GM19328 (cell line): ENCODE results near the gene GAS6.
"Not testable (repeated sequence)": the region's sequence is repeated elsewhere in the genome, so short reads cannot be mapped to it uniquely, and the experiment has no call there.

ENCODE experiments used
- ATAC-seq: cut with Tn5 transposase; IDR thresholded peaks from one replicate; pipeline ENCODE4 v1.9.1; 2021; ENCODE audit warnings: mild to moderate bottlenecking, moderate library complexity; ENCODE audit not compliant: unreplicated experiment

Gene GAS6

GRCh38 chr13:113874579-113875428 lies 10.9 kb upstream of the GAS6 start:
- ATAC-seq = no peak

GRCh38 chr13:113874177-113874576 lies 10.3 kb upstream of the GAS6 start:
- ATAC-seq = no peak

- no peak for ATAC-seq
Observed at GRCh38 chr13:113869263-113869662, 5.4 kb upstream of the GAS6 start.

GRCh38 chr13:113867913-113868312 lies 4.0 kb upstream of the GAS6 start:
- not testable (repeated sequence) for ATAC-seq

DNA sequence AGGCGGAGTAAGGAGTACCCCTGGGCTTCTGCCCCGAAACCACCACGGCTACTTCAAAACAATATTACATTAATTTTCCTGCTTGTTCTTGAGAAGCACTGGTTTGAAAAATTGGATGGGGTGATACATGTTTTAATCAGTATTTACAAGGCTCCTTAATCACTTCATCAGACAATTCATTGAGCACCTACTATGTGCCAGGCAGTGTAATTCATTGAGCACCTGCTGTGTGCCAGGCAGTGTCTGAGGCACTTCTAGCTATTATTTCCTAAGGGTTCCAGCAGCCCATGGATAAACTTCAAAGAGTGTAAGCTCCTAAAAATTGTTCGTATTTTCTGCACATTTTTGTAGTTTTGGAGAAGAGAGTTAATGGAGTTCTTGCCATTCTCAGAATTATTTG lies 1.6 kb upstream of the GAS6 start:
- ATAC-seq = no peak

DNA sequence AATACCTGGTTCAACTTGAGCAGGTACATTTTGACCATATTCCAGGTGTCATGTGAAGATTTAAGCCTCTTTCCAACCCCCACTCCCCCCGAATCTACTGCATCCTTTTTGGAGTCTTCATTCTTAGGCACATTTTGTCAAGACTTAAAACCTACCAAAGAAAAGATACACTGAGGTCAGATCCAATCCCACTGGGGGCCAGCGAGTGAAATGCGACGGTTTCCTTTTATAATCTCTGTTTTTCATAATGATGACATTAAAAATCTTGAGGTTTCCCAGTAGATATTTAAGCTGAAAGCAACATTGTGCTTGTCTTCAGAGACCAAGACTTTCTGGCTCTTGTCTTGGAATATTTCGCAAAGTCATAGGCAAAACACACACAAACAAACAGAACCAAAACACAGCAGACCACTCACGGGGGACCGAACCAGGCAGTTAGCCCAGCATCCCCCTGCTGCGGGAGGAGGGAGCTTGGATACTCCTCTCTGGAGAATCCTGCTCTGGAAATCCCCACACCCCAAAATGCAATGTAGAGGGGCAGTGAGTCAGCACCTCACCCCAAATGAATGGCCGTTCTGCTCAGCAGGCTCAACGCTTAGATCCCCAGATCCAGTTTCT lies 506 bp upstream of the GAS6 start:
- no peak for ATAC-seq

DNA sequence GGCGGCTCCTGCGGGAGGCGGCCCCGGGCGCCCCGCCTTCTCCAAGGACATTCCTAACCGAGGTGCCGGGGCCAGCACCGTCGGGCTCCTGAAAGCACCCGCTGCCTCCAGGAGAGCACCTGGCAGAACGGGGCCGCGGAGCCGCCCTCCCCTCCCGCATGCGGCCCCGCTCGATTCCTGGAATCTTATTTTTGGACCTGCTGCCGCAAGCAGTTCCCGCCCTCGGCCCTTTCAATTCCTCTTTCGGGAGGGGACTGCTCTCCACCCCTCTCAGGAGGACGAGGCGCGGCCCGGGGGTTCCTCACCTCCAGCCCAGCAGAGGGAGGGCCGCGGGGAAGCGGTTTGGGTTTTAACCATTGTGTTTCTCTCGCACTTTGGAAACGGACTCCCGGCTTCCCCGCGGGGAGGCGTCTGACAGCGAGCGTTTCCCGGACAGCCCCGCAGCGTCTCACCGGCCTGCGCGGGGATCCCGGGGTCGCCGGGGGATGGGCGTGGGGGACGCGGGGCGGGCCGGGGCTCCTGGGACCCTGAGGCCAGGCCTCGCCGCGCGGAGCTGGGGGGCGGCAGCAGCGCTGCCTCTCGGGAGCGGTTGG lies 849 bp downstream of the GAS6 start:
- ATAC-seq = no peak

GRCh38 chr13:113862191-113862930 lies 1.5 kb downstream of the GAS6 start:
- ATAC-seq = no peak

- ATAC-seq = no peak
Observed at GRCh38 chr13:113861433-113862030, 2.3 kb downstream of the GAS6 start.

DNA sequence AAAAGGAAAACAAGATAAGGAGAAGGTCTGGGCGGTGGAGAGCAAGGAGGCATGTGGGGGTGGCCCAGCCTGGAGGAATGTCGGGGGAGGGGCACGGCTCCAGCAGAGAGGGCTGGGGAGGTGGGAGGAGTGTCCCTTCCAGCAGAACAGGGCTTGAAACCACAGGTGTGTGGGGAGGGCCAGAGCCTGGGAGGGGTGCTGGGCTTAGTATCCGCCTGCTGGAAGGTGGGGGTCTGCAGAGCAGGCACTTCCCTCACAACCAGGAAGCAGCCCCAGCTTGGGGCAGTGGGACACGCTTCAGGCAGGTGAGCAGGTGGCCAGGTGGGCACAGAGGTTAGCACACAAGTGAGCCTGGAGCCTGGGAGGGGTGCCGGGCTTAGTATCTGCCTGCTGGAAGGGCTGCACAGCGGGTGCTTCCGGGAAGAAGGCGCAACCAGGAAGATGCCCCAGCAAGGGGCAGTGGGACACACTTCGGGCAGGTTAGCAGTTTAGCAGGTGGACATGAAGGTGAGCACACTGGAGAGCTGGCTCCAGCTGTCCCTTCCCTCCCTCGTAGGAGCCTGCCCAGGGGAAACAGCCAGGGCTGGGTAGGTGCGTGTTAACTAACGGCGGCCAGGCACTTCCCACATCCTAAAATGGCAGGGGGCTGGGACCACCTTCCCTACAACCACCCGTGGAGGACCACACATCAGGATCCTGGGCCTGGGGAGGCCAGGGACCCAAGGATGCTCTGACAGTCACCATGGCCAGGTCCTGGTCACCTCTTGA lies 3.0 kb downstream of the GAS6 start:
- ATAC-seq = no peak

- ATAC-seq = no peak
Observed at GRCh38 chr13:113860051-113860664, 3.7 kb downstream of the GAS6 start.

DNA sequence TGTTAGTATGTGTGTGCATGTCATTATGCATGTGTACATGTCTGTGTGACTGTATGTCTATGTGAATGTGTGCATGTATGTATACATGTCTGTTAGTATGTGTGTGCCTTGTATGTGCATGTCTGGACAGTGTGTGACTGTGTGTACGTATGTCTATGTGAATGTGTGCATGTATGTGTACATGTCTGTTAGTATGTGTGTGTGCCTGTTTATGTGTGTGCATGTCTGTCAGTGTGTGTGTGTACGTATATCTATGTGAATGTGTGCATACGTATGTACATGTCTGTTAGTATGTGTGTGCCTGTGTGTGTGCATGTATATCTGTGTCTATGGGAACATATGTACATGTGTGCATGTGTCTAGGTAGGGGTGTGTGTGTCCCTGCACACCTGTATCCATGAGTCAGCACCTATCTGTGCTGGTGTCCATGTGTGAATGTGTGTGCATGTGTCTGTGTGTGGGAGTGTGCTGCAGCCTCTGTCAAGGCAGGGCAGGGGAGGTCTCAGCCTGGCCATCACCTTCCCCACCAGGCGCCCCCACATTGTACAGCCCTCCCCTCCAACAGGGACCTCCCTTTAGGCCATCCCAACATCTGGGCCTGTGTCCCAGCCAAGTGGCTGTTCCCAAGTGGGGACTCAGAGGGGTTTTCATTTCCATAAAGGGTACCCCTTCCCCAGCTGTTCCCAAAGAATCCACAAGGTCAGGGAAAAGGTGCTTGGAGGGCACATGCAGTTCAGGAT lies 4.4 kb downstream of the GAS6 start:
- no peak for ATAC-seq

DNA sequence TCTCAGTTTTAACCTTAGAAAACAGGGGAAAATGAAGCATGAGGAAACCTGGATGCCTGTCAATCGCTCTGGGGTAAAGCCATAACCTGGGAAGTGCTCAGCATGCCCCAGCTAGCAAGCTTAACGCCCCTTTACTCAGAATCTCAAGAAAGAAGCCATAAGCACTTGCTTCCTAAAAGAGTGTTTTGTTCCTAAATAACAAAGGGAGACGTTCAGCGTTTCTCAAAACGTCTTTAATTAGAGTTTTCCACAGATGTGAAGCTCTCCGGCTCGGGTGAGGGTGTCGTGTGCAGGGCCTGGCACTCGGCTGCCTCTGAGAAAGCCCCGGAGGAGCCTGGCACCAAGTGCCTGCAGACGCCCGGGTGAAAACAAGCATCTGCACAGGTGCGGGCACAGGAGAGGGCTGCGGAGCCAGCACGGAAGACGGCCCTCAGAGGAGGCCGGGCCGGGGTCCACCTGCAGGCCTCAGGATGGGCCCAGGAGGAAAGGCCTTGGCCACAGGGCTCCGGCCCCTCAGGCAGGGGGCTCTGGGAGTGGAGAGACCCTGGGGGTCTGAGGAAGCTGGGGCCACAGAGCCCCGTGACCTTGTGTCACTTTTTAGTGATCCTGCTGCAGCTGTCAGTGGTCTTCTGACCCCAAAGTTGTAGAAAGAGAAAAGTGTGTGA lies 6.2 kb downstream of the GAS6 start:
- ATAC-seq = no peak

- no peak for ATAC-seq
Observed at GRCh38 chr13:113856716-113857065, 7.2 kb downstream of the GAS6 start.

DNA sequence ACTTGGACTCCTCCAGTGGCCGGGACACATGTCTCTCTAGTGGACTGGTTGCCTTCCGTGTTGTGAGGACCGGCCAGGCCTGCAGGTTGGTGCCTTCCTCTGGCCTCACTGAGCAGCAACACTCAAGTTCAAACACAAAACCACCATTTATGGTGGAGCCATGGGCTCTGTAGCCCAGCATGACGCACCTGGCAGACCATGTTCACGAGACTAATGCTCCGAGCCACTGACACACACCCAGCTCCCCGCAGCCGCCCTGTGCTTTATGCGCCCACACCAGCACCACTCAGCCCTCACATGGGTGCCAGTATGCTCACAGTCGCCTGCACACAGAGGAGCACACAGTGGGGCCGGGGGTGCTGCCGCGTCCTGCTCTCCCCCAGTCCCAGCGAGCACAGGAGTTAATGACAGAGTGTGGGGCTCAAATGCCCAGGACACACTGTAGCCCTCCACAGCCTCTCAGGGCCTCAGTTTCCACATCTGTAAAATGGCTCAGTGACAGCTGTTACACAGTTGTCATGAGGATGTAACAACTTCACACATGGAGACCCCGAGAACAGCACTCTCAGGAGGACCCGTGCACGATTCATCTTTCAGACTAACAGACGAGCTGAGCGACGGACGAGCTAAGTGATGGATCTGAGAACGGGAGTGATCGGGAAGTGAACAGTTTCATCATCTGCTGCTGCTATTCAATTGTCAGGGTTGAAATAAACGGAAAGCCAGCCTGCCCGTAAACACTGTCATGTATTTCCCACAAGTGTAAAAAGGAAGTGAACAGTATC lies 7.8 kb downstream of the GAS6 start:
- no peak for ATAC-seq

DNA sequence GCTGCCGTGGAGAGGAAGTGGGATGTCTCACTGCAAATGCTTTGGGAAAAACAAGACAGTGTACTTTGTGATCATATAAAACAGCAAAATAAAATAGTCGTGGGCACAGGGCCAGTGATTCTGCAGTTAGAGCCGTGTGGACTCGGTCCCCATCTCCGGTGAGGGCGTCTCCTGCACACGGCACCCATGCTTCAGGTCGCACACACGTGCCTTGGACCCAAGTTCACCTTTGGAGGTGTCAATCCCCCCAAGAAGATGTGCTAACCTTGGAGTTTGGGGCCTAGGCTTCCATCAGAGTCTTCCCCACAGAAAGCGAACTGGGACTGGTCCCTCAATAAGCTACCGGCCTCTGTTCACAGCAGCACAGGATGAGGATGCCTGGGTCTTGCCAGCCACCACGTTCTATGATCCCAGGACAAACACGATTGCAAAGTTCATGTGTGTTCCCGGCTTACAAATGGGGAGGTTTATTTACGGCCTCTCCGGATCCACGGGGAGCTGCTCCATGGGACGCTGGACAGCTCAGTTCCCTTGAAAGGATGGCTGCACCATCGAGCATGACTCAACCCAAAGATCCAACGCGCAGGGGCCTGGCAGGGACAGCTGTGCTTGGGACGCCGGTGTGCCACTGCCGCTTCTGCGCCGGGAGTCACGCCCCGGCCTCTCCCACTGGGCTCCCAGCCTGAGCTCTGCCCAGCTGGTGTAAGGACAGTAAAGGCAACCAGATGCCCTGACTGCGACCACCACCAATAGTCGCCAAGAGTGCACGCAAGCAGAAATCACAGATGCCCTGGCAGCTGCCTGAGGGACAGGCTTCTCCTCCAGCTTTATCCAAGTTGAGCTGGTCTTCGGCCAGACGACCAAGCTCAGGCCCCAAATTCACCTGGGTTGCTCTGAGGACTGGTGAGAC lies 8.6 kb downstream of the GAS6 start:
- no peak for ATAC-seq
